ENCODE data around the gene RGL1.

DNA sequence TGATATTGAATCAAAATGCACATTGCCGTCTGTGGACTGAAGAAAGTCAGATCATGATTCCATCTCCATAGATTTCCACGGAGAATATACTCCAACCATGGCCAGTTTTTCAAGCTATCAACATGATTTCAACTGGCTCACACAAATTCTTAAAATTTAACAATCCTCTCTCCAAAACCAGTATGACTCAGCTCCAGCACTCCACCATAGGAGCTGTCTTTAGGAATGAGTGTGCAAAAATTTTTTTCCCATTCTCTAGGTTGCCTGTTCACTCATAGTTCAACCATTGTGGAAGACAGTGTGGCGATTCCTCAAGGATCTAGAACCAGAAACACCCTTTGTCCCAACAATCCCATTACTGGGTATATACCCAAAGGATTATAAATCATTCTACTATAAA is 40.8 kb downstream of the RGL1 start:
- TF ChIP-seq, protein P1, sequence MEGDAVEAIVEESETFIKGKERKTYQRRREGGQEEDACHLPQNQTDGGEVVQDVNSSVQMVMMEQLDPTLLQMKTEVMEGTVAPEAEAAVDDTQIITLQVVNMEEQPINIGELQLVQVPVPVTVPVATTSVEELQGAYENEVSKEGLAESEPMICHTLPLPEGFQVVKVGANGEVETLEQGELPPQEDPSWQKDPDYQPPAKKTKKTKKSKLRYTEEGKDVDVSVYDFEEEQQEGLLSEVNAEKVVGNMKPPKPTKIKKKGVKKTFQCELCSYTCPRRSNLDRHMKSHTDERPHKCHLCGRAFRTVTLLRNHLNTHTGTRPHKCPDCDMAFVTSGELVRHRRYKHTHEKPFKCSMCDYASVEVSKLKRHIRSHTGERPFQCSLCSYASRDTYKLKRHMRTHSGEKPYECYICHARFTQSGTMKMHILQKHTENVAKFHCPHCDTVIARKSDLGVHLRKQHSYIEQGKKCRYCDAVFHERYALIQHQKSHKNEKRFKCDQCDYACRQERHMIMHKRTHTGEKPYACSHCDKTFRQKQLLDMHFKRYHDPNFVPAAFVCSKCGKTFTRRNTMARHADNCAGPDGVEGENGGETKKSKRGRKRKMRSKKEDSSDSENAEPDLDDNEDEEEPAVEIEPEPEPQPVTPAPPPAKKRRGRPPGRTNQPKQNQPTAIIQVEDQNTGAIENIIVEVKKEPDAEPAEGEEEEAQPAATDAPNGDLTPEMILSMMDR (IDR thresholded peaks at IDR 0.05) = no peak
- TF ChIP-seq POLR2A (IDR thresholded peaks at IDR 0.05) = no peak

Data from lower leg skin (tissue), 3 donors.